HL-60 (cell line): Measurements from ENCODE around the gene TNFRSF8.

Experiments
- DNase-seq, 2 experiments: peaks; one replicate each; pipeline ENCODE4 v3.0.0-alpha.2; 2010 to 2020; ENCODE audit warnings: low read depth in 1 of 2, low spot score in 1 of 2
- H3K27ac ChIP-seq: fragments of 250-450 bp; sonication (Bioruptor Pico); replicated peaks from 2 replicates; pipeline ENCODE4 v1.5.1; 2020; ENCODE audit warnings: mild to moderate bottlenecking, moderate library complexity
- H3K27me3 ChIP-seq: fragments of 250-450 bp; sonication (Bioruptor Pico); 2 replicates; pipeline ENCODE4 v1.5.1; 2021; ENCODE audit warnings: mild to moderate bottlenecking, moderate library complexity; ENCODE audit not compliant: insufficient read depth, poor library complexity, severe bottlenecking
- H3K4me3 ChIP-seq: replicated peaks from 2 replicates; pipeline ENCODE4 v1.5.1; 2011; ENCODE audit warnings: mild to moderate bottlenecking, control low read depth, low read length; ENCODE audit not compliant: insufficient read depth
- CTCF ChIP-seq: IDR thresholded peaks from one replicate; pipeline ENCODE4 v1.5.1; 2011; ENCODE audit warnings: low read length, control low read depth, inconsistent platforms; ENCODE audit not compliant: insufficient read depth
- GABPA ChIP-seq: IDR thresholded peaks from 2 replicates; pipeline ENCODE4 v1.6.1; 2012; ENCODE audit warnings: low read depth
- POLR2AphosphoS5 ChIP-seq: IDR thresholded peaks from 2 replicates; pipeline ENCODE4 v1.6.1; 2012; ENCODE audit warnings: low read depth
- REST ChIP-seq: IDR thresholded peaks from 2 replicates; pipeline ENCODE4 v1.6.1; 2012; ENCODE audit warnings: low read depth; ENCODE audit not compliant: insufficient replicate concordance
- SPI1 ChIP-seq: IDR thresholded peaks from 2 replicates; pipeline ENCODE4 v1.6.1; 2012; ENCODE audit warnings: low read depth, mild to moderate bottlenecking, borderline replicate concordance

TNFRSF8 gene

GRCh38 chr1:12057940-12058687 is 5.0 kb upstream of the TNFRSF8 start:
- Histone ChIP-seq H3K27me3 (peaks cover 4% of the 10 kb centered on the region), H3K27ac (no peak overlapping the region), H3K4me3 (no peak overlapping the region)
- TF ChIP-seq CTCF (no peak), REST (no peak), SPI1 (no peak), POLR2AphosphoS5 (no peak), GABPA (no peak)
- DNase-seq = no peak

- DNase-seq = no peak
- Histone ChIP-seq H3K4me3 (no peak overlapping the region), H3K27ac (no peak overlapping the region), H3K27me3 (peaks cover 13% of the 10 kb centered on the region)
- TF ChIP-seq SPI1 (no peak), CTCF (no peak), GABPA (no peak), REST (no peak), POLR2AphosphoS5 (no peak)
Measured at GRCh38 chr1:12059226-12059625, 3.9 kb upstream of the TNFRSF8 start.

GRCh38 chr1:12059722-12060464 is 3.2 kb upstream of the TNFRSF8 start:
- DNase-seq = no peak
- TF ChIP-seq REST (no peak), CTCF (no peak), SPI1 (no peak), GABPA (no peak), POLR2AphosphoS5 (no peak)
- Histone ChIP-seq H3K4me3 (no peak overlapping the region), H3K27ac (no peak overlapping the region), H3K27me3 (peaks cover 15% of the 10 kb centered on the region)
